Raji (cell line): ENCODE results near the gene QTRT2.

Source experiments
- POLR2A ChIP-seq: IDR thresholded peaks from 2 replicates; pipeline ENCODE4 v1.6.1; 2011; ENCODE audit warnings: low read depth, low read length, control low read depth; ENCODE audit not compliant: insufficient read depth

Gene QTRT2

DNA sequence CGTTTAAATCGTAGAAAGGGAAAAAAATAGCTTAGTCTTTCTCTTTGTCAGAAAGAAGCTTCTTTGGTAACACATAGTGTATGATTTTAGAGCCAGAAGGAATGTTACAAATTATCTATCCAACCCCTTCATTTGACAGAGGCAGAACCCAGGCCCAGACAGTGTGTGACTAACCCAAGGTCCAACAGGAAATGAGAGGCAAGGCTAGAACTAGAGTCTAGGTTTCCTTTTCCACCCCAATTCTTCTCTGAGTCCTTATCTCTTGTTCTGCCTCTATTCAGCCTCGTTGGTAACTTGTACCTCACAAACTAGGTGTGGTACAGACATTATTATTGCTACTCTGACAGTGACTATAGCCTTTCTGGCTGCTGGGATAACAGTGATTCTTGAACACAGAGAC lies 39.3 kb downstream of the QTRT2 start:
- TF ChIP-seq POLR2A: no peak

DNA sequence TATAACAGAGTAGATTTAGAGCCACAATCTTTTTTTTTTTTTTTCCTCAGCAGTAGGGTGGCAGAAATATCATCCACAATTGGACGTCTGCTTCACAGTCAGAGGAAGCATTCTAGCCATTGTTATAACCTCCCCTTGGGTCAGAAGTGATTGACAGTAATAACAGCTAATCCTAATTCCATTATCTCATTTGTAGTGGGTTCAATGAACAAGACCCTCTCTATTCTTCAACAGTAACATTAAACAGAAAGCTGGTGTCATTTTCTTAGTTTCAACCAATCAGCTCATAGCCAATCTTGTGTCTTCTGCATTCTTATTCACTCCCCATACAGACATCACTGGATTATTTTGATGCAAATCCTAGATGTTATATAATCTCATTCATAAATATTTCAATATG lies 44.6 kb downstream of the QTRT2 start:
- no peak for TF ChIP-seq POLR2A

DNA sequence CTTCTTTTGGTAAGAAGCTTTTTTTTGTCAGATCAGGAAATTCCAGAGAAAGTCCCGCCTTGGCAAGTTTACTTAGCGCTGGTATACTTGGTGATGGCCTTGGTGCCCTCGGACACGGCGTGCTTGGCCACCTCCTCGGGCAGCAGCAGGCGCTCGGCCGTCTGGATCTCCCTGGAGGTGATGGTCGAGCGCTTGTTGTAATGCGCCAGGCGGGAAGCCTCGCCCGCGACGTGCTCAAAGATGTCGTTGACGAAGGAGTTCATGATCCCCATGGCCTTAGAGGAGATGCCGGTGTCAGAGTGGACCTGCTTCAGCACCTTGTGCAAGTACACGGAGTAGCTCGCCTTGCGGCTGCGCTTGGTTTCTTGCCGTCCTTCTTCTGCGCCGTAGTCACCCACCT lies 46.6 kb downstream of the QTRT2 start:
- no peak for TF ChIP-seq POLR2A

DNA sequence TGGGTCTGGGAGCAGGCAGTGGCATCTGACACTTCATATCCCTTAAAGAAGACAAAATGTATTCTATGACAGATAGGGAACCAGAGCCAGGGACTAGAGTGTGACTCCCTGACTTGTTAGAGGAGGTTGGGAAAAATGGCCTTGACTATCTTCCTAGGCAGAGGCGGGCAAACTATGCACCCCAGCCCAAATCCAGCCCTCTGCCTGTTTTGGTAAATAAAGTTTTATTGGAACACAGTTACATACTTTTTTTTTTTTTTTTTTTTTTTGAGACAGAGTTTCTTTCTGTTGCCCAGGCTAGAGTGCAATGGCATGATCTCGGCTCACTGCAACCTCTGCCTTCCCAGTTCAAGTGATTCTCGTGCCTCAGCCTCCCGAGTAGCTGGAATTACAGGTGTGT lies 47.3 kb downstream of the QTRT2 start:
- no peak for TF ChIP-seq POLR2A

DNA sequence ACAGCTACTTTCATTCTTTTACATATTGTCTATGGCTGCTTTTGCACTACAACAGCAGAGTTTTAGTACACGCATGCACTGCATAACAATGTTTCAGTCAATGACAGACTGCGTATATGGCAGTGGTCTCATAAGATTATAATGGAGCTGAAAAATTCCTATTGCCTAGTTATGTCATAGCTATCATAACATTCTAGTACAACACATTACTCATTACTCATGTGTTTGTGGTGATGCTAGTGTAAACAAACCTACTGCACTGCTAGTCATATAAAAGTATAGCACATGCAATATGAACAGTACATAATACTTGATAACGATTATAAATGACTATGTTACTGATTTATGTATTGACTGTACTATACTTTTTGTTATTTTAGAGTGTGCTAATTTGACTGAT lies 47.9 kb downstream of the QTRT2 start:
- no peak for TF ChIP-seq POLR2A

DNA sequence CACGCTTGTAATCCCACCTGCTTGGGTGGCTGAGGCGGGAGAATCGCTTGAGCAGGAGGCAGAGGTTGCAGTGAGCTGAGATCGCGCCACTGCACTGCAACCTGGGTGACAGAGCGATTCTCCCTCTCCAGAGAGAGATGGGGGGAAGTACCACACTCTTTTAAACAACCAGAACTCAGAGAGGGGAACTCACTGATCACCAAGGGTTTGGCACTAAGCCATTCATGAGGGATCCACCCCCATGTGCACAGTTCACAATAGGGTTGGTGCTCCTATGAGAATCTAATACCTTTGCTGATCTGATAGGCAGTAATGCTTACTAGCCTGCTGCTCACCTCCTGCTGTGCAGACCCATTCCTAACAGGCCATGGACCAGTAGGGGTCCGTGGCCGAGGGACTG lies 51.6 kb downstream of the QTRT2 start:
- no peak for TF ChIP-seq POLR2A

DNA sequence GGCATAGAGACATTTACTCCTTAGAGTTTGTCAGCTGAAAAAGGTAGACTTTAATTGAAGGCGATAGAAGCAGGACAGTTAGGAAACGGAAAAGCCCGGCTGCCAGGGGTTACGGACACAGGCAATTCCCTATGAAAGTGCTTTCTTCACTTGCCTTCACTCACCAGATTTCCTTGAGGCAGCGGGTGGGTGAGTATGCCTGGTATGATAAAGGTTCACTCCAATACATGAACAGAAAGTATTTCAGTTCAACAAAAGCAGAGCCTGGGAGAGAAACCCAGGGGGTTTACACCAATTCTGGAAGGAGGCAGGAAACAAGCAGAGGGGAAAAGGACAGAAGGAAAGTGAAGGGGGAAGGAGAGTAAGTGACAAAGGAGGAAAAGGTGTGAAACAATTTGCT lies 53.9 kb downstream of the QTRT2 start:
- TF ChIP-seq POLR2A: no peak

DNA sequence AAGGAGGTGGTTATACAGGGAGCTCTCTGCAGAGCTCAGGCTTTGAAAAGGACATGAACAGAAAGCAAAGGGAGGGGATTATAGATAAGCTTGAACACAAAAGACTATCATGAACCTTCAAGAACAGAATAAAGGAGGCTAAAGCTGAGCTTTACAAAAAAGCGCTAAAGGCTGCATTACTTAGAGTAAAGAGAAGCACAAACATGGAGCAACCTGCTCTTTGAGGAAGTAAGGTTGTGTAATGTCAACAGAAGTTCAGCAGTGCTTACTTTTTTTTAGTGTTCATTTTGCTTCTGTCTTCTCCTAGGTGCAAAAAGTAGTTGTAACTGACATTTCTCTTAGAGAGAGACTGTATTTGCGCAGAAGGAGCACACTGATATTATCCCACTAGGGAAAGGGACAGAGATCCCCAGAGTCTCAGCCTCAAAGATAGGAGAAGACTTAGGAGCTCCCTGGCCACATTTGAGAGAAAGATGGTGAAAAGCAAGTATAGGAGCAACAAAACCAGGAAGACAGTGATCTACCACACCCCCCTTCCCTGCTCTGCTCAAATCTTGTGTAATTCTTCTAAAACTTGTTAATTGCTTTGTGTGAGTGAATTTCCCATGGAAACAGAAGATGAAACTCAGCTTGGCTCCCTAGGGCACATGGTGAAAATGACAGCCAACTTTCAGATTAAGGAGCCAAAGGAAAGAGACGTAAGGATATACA lies 54.7 kb downstream of the QTRT2 start:
- no peak for TF ChIP-seq POLR2A

DNA sequence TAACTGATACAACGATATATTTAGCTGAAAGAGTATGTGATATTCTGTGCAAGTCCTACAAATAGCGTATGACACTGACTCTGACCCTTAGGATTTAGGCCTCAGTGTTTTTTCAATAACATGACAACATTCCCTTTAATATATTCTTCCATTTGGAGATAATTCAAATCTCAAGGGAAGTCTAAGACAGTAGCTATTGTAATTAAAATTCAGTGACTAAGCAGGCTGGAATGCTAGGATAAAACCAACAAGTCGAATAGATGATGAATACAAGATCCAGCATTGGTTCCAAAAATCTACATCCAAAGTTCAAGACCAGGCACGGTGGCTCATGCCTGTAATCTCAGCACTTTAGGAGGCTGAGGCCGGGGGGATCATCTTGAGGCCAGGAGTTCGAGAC lies 56.2 kb downstream of the QTRT2 start:
- no peak for TF ChIP-seq POLR2A

DNA sequence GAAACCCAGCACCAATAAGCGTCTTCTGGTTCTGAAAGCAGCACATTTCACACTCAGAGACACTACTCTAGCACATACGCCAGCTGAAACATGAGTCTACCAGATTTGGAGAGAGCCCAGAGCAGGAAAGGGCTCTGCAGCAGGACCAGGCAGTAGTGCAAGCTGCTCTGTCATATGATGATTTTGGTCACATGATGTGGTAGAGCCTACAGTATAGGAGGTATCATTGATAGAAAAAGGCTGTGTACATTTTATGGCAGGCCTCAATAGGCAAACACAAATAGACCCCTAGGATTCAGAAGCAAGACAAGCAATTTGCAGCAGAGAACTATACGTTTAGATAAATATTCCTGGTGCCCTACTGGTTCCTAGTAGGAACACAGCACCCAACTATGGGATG lies 58.2 kb downstream of the QTRT2 start:
- no peak for TF ChIP-seq POLR2A

DNA sequence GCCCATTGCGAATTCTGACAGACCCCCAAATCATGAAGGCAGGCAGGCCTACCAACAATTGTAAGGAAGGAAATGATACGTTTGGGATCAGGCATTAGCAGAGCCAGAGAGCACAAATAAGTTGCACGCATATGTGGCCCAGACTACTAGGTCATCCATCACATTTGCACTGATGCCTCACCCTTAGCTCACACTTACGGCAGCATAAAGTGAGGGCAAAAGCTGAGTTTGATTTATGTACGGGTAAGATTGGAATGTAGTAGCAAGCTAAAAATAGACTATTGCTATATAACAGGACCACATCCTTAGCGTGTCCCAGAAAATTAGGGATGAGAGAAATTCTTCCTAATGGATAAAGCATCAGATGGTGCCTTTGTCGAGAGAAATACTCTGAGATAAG lies 58.6 kb downstream of the QTRT2 start:
- no peak for TF ChIP-seq POLR2A

DNA sequence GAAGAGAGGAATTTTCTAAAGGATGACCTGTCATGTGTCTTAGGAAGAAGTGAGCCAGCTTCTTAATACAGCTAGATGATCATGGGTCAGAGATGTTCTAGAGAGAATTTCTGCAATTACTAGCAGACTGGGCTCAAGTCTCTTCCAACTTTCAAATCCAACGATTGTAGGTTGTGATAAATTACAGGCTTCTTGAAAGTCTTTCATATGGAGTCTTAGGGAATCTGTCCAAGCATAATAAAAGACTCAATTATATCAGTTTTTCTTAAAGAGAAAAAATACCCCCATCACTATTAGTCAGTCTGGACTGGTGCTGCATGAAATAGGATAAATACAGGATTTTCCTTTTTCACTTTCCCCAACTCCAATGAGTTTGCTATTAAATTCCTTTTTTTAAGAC lies 63.2 kb downstream of the QTRT2 start:
- no peak for TF ChIP-seq POLR2A

DNA sequence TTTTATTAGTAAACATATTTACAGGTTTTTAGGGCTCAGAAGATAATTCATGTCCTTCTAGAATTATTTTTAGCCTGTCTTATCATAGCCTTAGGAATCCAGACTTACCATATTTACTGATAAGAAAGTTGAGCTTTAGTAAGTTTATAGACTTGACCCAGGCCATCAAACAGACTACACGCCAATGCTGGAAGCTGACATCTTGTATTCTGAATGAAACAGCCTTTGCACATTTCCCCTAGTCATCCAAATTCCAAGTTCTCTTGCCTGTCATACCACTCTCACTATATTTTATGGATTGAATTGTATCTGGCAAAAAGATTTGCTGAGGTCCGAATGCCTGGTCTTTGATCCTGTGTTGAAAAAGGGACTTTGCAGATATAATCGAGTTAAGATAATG lies 63.7 kb downstream of the QTRT2 start:
- TF ChIP-seq POLR2A: no peak

DNA sequence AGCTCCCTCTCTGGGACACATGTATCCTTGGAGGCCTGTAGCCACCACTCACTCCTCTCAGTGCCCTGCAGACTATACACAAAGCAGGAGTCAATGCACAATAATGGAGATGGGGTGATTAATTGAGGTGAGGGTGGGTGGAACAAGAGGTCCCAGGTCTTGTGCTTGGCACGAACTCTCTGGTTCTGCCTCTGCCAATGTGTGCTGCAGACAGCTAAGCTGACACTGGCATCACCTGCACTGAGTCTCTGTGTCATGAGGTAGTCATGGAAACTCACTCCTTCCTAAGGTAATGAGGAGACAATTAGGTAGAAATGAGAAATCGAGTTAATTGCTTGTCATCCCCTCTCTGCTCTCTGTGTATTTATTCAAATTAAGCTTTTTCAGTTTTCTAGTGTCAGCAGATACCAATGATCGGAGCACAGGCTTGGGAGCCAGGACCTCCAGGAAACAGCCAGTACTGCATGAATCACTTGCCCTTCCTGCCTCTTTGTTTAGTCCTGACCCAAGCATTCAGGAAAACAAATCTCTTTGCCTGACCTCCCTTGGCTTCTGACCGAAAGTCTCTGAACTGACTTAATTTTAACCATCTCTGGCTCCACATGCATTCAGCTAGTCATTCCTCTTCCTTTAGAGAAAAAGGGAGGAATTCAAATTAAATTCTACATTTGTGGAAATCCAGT lies 65.6 kb downstream of the QTRT2 start:
- no peak for TF ChIP-seq POLR2A

DNA sequence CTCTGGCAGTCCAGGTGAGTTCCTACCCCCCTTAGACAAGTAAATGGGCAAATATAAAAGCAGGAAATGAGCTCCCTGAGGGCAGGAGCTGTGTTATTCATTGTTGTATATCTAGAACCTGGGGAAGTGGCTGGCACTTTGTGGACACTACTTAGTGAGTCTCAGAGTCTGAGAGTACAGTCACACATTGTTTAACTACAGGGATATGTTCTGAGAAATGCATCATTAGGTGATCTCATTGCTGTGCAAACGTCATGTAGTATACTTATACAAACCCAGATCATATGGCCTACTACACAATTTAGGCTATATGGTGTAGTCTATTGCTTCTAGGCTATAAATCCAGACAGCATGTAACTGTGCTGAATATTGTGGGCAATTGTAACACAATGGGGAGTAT lies 69.9 kb downstream of the QTRT2 start:
- TF ChIP-seq POLR2A: no peak

DNA sequence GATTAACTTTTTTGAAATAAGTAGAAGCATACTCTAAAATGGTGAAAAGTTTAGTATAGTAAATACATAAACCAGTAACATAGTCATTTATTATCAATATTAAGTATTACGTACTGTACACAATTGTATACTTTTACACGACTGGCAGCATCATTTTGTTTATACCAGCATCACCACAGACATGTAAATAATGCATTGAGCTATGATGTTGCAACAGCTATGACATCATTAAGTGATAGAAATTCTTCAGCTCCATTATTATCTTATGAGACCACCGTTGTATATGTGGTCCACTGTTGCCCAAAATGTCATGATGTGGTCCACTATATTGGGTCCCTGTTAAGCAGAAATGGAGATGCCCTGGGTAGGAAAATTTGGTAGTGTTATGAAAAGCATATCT lies 71.0 kb downstream of the QTRT2 start:
- no peak for TF ChIP-seq POLR2A

DNA sequence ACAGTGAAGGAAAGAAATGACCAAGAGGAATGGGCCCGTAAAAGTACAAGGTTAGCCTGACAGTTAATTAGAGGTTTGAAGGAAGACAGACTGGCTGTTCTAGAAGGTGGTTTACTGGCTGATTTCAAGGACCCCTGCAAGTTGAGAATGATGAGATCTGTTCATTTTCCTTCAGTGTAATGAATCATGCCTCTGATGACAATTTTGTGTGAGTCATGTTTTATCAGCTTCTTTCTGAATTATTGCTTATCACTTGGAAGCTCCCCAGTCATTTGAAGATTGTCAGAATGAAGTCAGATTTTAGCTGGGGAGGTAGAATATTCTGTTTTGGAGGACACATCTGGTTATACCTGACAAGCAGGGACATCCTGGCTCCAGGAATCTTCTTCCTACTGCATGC lies 71.7 kb downstream of the QTRT2 start:
- no peak for TF ChIP-seq POLR2A
